ENCODE measurements around the gene RGR.

RGR gene, protein sequence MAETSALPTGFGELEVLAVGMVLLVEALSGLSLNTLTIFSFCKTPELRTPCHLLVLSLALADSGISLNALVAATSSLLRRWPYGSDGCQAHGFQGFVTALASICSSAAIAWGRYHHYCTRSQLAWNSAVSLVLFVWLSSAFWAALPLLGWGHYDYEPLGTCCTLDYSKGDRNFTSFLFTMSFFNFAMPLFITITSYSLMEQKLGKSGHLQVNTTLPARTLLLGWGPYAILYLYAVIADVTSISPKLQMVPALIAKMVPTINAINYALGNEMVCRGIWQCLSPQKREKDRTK

DNA sequence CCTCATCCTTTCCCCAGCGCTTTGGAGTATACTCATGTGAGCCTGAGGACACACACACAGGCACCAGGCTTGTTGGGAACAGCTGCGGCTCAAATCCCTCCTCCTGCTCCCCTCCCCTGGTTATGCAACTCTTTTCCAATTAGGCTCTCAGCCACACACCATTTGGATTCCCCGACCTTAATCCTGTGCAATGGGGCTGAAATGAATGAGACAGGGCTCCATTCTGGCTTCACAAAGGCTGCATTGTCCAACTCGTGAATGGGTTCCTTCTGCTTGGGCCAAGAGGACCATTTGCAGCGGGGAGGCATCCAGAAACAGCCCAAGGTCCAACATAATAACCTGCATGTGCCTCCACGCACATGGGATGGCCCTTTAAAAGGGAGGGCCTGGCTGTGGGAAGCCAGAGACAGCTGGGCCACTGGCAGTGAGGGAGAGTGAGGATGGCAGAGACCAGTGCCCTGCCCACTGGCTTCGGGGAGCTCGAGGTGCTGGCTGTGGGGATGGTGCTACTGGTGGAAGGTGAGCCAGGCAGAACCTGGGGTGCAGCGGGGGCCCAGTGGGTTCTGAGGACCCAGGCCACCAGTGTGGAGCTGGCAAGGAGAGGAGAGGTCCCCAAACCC, at the start of gene RGR:
Gene RGR (plus strand): TSS at position 403 of the 620 bp plus-strand sequence. CDS start 38 bp downstream, at position 441.
- no peak for DNase-seq

DNA sequence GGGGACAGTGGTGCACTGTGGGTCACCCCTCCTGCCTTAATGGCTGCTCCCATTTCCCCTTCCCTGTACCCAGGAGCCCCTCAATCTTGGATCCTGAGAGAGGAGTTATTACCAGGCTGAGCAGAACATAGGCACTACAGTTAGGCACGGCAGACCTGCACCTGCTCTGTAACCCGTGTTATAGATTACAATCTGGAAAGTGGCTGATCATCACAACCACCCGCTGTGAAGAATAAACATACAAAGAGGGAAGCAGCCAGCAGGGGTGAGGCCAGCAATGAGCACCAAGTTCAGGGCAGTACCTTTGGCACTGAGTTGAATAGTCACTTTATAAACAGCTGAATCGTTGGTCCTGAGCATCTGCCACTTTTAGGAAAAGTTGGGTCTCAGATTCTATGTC, 48.8 kb upstream of the RGR start:
- DNase-seq, result no peak

DNA sequence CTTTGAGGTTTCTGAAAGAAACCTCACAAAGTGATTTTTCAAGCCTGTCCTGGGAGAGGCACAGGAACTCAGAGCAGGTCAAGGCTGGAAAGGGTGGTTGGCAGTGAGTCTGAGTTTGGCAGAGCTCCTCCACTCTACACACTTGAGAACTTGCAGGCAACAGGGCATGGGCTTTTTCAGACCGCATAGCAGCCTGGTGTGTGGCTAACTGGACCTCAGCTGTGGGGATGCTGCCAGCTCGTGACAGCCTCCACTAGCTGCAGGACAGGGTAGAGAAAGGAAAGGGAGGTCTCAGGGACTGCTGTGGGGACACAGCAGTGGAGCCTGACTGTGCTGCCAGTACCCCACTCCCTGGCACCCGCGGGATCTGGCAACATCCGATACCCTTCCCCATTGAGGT, 47.9 kb upstream of the RGR start:
- DNase-seq, result no peak

GRCh38 chr10:84197643-84198042, 47.2 kb upstream of the RGR start:
- no peak for DNase-seq

GRCh38 chr10:84198206-84198915, 46.5 kb upstream of the RGR start:
- no peak for DNase-seq

GRCh38 chr10:84200537-84201243, 44.2 kb upstream of the RGR start:
- DNase-seq, result no peak

DNA sequence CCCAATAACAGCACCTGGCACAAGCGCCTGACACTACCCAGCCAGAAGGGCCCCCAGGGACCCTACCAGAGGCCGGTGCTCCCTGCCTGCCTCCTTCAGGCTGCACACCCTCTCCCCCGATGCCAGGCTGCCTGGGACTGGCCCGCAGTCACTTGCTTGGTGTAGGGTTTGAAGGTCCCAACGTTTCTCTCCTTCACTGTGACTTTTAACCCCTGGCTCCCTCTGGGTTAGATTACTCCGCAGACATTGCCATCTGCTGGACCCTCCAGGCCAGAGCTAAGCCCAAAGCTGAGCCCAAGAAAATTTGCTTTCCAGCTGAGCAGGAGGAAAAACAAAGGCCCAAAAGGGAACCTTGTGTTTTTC, 43.6 kb upstream of the RGR start:
- DNase-seq, result no peak

DNA sequence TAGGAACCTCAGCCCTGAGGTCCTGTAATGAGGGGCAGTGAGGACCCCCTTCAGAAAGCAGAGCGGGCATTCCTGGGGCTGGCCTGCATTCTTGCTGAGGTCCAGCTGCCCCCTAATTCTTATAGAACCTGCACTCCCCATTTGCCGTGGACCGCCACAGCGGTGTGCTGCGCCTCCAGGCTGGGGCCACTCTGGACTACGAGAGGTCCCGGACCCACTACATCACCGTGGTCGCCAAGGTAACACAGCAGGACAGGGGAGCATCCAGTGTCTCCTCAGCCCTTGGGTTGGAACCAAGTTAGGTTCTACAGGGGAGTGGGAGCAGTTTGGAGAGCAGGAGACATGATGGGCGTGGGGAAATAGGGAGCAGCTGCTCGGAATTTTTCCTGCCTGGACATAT, 43.2 kb upstream of the RGR start:
- no peak for DNase-seq

GRCh38 chr10:84202349-84202748, 42.5 kb upstream of the RGR start:
- no peak for DNase-seq

GRCh38 chr10:84204122-84204521, 40.7 kb upstream of the RGR start:
- no peak for DNase-seq

DNA sequence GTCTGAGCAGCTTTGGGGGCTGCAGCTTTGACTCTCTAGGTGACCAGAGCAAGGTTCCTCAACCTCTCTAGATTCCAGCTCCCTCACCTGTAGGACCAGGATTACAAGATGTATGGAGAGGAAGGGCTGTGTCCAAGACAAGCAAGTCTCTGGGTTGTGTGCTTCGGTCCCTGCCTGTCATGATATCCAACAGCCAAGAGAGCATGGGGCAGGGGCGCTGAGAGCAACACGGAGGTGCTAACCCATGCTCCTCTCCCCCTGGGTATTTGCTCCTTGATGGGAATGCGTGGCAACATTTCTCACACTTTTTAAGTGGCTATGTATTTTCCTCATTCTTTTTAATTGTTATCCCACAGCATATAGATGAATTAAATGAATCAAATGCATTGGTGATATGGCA, 40.2 kb upstream of the RGR start:
- no peak for DNase-seq

GRCh38 chr10:84205049-84205852, 39.6 kb upstream of the RGR start:
- peak; percentile 66 for DNase-seq

DNA sequence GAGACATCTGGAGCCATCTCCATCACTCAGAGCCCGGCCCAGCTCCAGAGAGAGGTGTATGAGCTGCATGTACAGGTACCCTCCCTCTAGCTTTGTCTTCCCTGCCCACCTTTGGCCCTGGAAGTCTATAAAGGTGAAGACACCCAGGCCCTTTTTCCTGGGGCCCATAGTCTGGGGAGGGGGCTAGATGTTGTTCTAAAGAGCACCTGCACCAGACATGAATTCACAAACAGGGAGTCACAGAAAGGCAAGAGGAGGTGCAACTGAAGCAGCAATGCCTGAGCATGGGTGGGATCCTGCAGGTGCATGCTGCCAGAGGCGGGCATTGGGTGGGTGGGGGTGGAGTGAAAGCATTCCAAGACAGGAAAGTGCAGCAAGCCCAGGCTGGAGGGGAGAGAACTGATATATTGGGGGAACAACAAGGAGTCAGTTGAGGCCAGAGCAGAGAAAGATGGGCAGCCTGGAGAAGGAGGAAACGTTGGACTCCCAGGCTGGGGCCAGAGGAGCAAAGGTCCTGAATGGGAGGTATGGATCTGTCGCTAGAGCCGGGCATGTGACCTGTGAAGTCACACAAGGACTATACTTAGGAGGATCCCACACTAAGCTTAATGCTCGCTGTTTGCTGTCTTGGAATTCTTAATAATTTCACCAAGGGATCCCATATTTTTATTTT, 38.9 kb upstream of the RGR start:
- no peak for DNase-seq

DNA sequence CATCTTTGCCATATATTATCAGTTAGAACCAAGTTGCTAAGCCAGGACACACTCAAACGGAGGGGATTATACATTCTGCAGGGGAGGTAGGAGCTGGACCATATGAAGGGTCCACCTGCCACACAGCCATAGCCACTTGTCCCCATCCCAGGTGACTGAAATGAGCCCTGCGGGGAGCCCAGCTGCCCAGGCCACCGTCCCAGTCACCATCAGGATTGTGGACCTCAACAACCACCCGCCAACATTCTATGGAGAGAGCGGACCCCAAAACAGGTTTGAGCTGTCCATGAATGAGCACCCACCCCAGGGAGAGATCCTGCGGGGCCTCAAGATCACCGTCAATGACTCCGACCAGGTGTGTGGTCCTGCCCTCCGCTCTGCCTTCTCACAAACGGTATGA, 36.8 kb upstream of the RGR start:
- DNase-seq, result no peak

- no peak for DNase-seq
Measured at GRCh38 chr10:84211566-84211965, 33.3 kb upstream of the RGR start.

- DNase-seq, result no peak
Measured at GRCh38 chr10:84212014-84212413, 32.8 kb upstream of the RGR start.

DNA sequence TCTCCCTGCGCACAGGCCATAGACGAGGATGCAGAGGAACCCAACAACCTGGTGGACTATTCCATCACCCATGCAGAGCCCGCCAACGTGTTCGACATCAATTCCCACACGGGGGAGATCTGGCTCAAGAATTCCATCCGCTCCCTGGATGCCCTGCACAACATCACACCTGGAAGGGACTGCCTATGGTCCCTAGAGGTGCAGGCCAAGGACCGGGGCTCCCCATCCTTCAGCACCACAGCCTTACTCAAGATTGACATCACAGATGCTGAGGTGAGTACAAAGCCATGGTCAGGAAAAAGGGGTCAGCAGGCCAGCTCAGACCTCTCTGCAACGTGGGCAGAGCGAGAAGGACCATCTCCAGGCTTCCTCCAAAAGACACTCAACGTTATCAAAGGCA, 31.8 kb upstream of the RGR start:
- DNase-seq, result no peak

- no peak for DNase-seq
Measured at GRCh38 chr10:84214046-84214572, 30.7 kb upstream of the RGR start.

- DNase-seq, result peak; percentile 71
Measured at GRCh38 chr10:84214612-84215235, 30.1 kb upstream of the RGR start.

- DNase-seq, result no peak
Measured at GRCh38 chr10:84216834-84217233, 28.0 kb upstream of the RGR start.

DNA sequence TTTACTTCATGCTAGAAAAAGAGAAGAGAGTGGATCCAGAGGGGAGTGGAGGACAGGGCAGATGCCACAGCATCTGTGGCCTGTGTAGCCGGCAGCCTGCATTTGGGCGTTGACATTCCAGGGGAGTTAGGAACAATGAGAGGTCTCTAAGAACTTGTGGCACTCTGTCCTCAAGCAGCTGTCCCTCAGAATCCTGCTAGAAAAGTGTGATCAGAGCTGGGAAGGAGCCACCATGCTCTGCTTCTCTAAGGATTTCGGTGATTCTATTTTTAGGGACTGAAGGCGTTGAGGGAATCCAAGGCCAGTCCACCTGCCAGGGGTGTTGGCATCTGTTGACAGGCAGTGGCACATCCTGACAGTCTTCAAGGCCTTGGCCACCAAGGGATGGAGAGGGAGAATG, 27.1 kb upstream of the RGR start:
- no peak for DNase-seq

DNA sequence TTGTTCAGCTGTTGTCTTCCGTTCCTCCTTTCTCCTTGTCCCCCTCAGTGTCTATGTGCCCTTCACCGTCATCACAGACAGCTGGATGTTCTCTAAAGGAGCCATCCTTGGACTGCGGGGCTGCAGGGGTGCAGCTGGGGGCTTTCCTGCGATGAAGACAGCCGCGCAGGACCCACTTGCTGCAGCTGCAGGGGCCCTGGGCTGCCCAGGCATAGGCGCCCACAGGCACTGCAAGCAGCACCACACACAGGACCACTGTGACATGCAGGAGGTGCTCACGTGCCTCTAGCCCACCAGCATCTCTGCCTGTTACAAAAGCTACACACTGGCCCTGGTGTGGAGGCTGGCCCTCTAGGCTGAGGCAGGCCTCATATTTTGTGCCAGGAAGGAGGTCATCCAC, 22.9 kb upstream of the RGR start:
- DNase-seq, result no peak

All from activated CD4-positive, alpha-beta T cell treated with anti-CD3 and anti-CD28 coated beads, Interleukin-2, Interleukin-6, amounts not matched to agents 100 ng/mL and 50 ng/mL, durations not matched to agents 16 hours and 8 hours (primary cell).